Measurements from ENCODE around the gene ZMIZ1. TPM values are rescaled to one million over a fixed set of nuclear protein-coding genes. Genes with fewer than 3 reads are reported as not detected.

The ZMIZ1 gene
- total and polyA plus RNA-seq, 2 experiments from 2014 or later: 9.2 to 30.9 TPM

- Mint-ChIP-seq H3K4me3 (no peak overlapping the region), H3K36me3 (ENCODE audit: low read depth) (peaks cover 11% of the 10 kb centered on the region; the same call in 2 of the 3 replicates), H3K4me1 (peaks cover 75% of the 10 kb centered on the region), H3K27ac (peak overlapping the region; percentile 81), H3K27me3 (ENCODE audit: insufficient read depth, low read depth, poor library complexity) (peaks cover 12% of the 10 kb centered on the region), H3K9me3 (no peaks in the 10 kb centered on the region)
- Histone ChIP-seq H3K4me1 (ENCODE audit: insufficient read depth) (peaks cover 21% of the 10 kb centered on the region), H3K4me3 (no peak overlapping the region), H2AFZ (no peak overlapping the region), H3K9me2 (ENCODE audit: insufficient read depth) (no peaks in the 10 kb centered on the region), H3K4me2 (peak overlapping the region; percentile 66; the same call in 1 of the 2 replicates), H3K36me3 (ENCODE audit: insufficient read depth) (no peaks in the 10 kb centered on the region), H3K27me3 (ENCODE audit: insufficient read depth) (no peaks in the 10 kb centered on the region), H3F3A (replicated peaks; ENCODE audit: low read depth) (no peaks in the 10 kb centered on the region), H3K79me2 (replicated peaks; ENCODE audit: insufficient read depth) (peaks cover 91% of the 10 kb centered on the region), H4K20me1 (replicated peaks; ENCODE audit: insufficient read depth) (peaks cover 11% of the 10 kb centered on the region; the same call in 1 of the 2 replicates), H3K27ac (ENCODE audit: low read depth) (peak overlapping the region; percentile 72; the same call in 1 of the 2 replicates)
- TF ChIP-seq CREB1 (CRISPR knock-in tag; IDR thresholded peaks at IDR 0.05; ENCODE audit: low read depth) (no peak), CTCF (conservative IDR thresholded peaks at IDR 0.05; ENCODE audit: low read depth in 2 of 2) (no peak), ZNF331 (CRISPR knock-in tag; IDR thresholded peaks at IDR 0.05; ENCODE audit: low read depth) (no peak)
- DNase-seq (ENCODE audit: low spot score): no peak
- peak; percentile 16 for ATAC-seq
These were observed 44.2 kb downstream of the ZMIZ1 start for GRCh38 chr10:79112881-79113431.

DNA sequence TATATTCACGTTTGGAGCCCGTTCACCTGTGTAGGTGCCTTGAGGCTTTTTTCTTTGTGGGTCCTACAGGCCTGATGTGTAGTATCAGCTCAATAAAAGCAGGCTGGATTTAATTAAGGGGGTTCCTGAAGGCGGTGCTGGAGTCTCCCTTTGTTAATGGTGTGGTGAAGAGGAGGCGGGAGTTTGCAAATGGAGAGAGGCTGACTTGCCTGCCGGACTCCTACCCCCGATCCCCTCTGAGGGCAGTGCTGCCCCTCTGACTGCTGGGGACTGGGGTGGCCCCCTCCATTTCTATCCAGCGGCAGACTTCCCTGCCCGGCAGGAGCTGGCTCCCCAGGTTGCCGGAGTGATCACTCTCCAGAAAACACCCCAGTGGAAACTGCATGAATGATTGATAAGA is 45.1 kb downstream of the ZMIZ1 start:
- Histone ChIP-seq H3K27ac (ENCODE audit: low read depth) (0 out of 2 replicates have a peak overlapping the region, but pooled peaks have one; percentile 65), H3K36me3 (ENCODE audit: insufficient read depth) (no peaks in the 10 kb centered on the region), H3K4me1 (ENCODE audit: insufficient read depth) (peaks cover 21% of the 10 kb centered on the region), H3K4me2 (peak overlapping the region; percentile 66), H3F3A (replicated peaks; ENCODE audit: low read depth) (no peaks in the 10 kb centered on the region), H3K4me3 (peak overlapping the region; percentile 23; the same call in 1 of the 2 replicates), H3K9me2 (ENCODE audit: insufficient read depth) (no peaks in the 10 kb centered on the region), H3K79me2 (replicated peaks; ENCODE audit: insufficient read depth) (peaks cover 87% of the 10 kb centered on the region), H2AFZ (no peak overlapping the region), H4K20me1 (replicated peaks; ENCODE audit: insufficient read depth) (peaks cover 11% of the 10 kb centered on the region; the same call in 1 of the 2 replicates), H3K27me3 (ENCODE audit: insufficient read depth) (no peaks in the 10 kb centered on the region)
- peak overlapping the region; percentile 81 for H3K27ac Mint-ChIP-seq
- peaks cover 74% of the 10 kb centered on the region for H3K4me1 Mint-ChIP-seq
- peaks cover 11% of the 10 kb centered on the region; the same call in 2 of the 3 replicates for H3K36me3 Mint-ChIP-seq (ENCODE audit: low read depth)
- H3K27me3 Mint-ChIP-seq (ENCODE audit: insufficient read depth, low read depth, poor library complexity): peaks cover 14% of the 10 kb centered on the region
- peak; percentile 48 for DNase-seq (ENCODE audit: low spot score)
- H3K4me3 Mint-ChIP-seq: peak overlapping the region; percentile 27
- ATAC-seq: peak; percentile 66
- no peaks in the 10 kb centered on the region for H3K9me3 Mint-ChIP-seq
- TF ChIP-seq, protein P1, sequence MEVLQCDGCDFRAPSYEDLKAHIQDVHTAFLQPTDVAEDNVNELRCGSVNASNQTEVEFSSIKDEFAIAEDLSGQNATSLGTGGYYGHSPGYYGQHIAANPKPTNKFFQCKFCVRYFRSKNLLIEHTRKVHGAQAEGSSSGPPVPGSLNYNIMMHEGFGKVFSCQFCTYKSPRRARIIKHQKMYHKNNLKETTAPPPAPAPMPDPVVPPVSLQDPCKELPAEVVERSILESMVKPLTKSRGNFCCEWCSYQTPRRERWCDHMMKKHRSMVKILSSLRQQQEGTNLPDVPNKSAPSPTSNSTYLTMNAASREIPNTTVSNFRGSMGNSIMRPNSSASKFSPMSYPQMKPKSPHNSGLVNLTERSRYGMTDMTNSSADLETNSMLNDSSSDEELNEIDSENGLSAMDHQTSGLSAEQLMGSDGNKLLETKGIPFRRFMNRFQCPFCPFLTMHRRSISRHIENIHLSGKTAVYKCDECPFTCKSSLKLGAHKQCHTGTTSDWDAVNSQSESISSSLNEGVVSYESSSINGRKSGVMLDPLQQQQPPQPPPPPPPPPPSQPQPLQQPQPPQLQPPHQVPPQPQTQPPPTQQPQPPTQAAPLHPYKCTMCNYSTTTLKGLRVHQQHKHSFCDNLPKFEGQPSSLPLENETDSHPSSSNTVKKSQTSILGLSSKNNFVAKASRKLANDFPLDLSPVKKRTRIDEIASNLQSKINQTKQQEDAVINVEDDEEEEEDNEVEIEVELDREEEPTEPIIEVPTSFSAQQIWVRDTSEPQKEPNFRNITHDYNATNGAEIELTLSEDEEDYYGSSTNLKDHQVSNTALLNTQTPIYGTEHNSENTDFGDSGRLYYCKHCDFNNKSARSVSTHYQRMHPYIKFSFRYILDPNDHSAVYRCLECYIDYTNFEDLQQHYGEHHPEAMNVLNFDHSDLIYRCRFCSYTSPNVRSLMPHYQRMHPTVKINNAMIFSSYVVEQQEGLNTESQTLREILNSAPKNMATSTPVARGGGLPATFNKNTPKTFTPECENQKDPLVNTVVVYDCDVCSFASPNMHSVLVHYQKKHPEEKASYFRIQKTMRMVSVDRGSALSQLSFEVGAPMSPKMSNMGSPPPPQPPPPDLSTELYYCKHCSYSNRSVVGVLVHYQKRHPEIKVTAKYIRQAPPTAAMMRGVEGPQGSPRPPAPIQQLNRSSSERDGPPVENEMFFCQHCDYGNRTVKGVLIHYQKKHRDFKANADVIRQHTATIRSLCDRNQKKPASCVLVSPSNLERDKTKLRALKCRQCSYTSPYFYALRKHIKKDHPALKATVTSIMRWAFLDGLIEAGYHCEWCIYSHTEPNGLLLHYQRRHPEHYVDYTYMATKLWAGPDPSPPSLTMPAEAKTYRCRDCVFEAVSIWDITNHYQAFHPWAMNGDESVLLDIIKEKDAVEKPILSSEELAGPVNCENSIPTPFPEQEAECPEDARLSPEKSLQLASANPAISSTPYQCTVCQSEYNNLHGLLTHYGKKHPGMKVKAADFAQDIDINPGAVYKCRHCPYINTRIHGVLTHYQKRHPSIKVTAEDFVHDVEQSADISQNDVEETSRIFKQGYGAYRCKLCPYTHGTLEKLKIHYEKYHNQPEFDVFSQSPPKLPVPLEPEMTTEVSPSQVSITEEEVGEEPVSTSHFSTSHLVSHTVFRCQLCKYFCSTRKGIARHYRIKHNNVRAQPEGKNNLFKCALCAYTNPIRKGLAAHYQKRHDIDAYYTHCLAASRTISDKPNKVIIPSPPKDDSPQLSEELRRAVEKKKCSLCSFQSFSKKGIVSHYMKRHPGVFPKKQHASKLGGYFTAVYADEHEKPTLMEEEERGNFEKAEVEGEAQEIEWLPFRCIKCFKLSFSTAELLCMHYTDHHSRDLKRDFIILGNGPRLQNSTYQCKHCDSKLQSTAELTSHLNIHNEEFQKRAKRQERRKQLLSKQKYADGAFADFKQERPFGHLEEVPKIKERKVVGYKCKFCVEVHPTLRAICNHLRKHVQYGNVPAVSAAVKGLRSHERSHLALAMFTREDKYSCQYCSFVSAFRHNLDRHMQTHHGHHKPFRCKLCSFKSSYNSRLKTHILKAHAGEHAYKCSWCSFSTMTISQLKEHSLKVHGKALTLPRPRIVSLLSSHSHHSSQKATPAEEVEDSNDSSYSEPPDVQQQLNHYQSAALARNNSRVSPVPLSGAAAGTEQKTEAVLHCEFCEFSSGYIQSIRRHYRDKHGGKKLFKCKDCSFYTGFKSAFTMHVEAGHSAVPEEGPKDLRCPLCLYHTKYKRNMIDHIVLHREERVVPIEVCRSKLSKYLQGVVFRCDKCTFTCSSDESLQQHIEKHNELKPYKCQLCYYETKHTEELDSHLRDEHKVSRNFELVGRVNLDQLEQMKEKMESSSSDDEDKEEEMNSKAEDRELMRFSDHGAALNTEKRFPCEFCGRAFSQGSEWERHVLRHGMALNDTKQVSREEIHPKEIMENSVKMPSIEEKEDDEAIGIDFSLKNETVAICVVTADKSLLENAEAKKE (CRISPR knock-in tag; IDR thresholded peaks at IDR 0.05): no peak
- no peak for TF ChIP-seq EZH2phosphoT487 (IDR thresholded peaks at IDR 0.05; ENCODE audit: unreplicated experiment)
- TF ChIP-seq POLR2AphosphoS5 (IDR thresholded peaks at IDR 0.05; ENCODE audit: low read depth): no peak
- no peak for TF ChIP-seq ZNF331 (CRISPR knock-in tag; IDR thresholded peaks at IDR 0.05; ENCODE audit: low read depth)
- TF ChIP-seq CREB1 (CRISPR knock-in tag; IDR thresholded peaks at IDR 0.05; ENCODE audit: low read depth): no peak
- TF ChIP-seq JUNB (IDR thresholded peaks at IDR 0.05; ENCODE audit: unreplicated experiment): no peak
- TF ChIP-seq ETS1 (IDR thresholded peaks at IDR 0.05): no peak
- TF ChIP-seq CTCF (conservative IDR thresholded peaks at IDR 0.05; ENCODE audit: low read depth in 2 of 2): no peak
- TF ChIP-seq NANOG (IDR thresholded peaks at IDR 0.05; ENCODE audit: borderline replicate concordance): no peak

Data from GM23338 (cell line).